WI38 (cell line): Measurements from ENCODE around the gene TBC1D30.
"Not testable (repeated sequence)": the region's sequence is repeated elsewhere in the genome, so short reads cannot be mapped to it uniquely, and the experiment has no call there.

Experiments
- H3K4me3 ChIP-seq: 2 replicates; pipeline ENCODE4 v1.5.1; 2011; ENCODE audit warnings: low read depth, mild to moderate bottlenecking, control low read depth, low read length
- CTCF ChIP-seq: IDR thresholded peaks from 2 replicates; pipeline ENCODE4 v1.5.1; 2012; ENCODE audit warnings: low read depth, mild to moderate bottlenecking, control low read depth, low read length

TBC1D30 gene

GRCh38 chr12:64797156-64797555, 27.3 kb upstream of the TBC1D30 start:
- no peak for TF ChIP-seq CTCF
- no peak overlapping the region for H3K4me3 ChIP-seq

GRCh38 chr12:64798165-64798564, 26.3 kb upstream of the TBC1D30 start:
- TF ChIP-seq CTCF: no peak
- no peak overlapping the region for H3K4me3 ChIP-seq

- no peak for TF ChIP-seq CTCF
- H3K4me3 ChIP-seq: no peak overlapping the region
These were observed 23.8 kb upstream of the TBC1D30 start for GRCh38 chr12:64800640-64801039.

GRCh38 chr12:64801381-64801780, 23.1 kb upstream of the TBC1D30 start:
- no peak overlapping the region for H3K4me3 ChIP-seq
- no peak for TF ChIP-seq CTCF

- peak; percentile 73 for TF ChIP-seq CTCF
- H3K4me3 ChIP-seq: not testable (repeated sequence)
These were observed 22.2 kb upstream of the TBC1D30 start for GRCh38 chr12:64802180-64802775.

- TF ChIP-seq CTCF: no peak
- H3K4me3 ChIP-seq: no peak overlapping the region
These were observed 18.3 kb upstream of the TBC1D30 start for GRCh38 chr12:64806173-64806572.

GRCh38 chr12:64806593-64807460, 17.6 kb upstream of the TBC1D30 start:
- no peak overlapping the region for H3K4me3 ChIP-seq
- TF ChIP-seq CTCF: no peak
